Neutrophil (primary cell): ENCODE results near the gene IMPA2.
"Not testable (repeated sequence)": the region's sequence is repeated elsewhere in the genome, so short reads cannot be mapped to it uniquely, and the experiment has no call there.

ENCODE experiments used
- H3K27ac ChIP-seq: fragments of 200-600 bp; sonication (generic); 2 replicates; pipeline ENCODE4 v1.5.1; 2016; ENCODE audit warnings: mild to moderate bottlenecking, moderate library complexity
- H3K27me3 ChIP-seq: fragments of 200-600 bp; sonication (generic); 2 replicates; pipeline ENCODE4 v1.6.0; 2016; ENCODE audit warnings: mild to moderate bottlenecking
- H3K36me3 ChIP-seq: fragments of 200-600 bp; sonication (generic); 2 replicates; pipeline ENCODE4 v1.5.1; 2017
- H3K4me1 ChIP-seq, 2 experiments: fragments of 200-600 bp in 1 of 2; sonication (generic) in 1 of 2; 1 replicate in 1 of 2; 2 replicates in 1 of 2; pipeline versions ENCODE4 v1.5.1 to v1.6.1; 2013 to 2016; ENCODE audit warnings: low read depth in 1 of 2, low read length in 1 of 2, mild to moderate bottlenecking in 1 of 2, moderate library complexity in 1 of 2; ENCODE audit not compliant: control insufficient read depth in 1 of 2, insufficient read depth in 1 of 2
- H3K4me3 ChIP-seq, 2 experiments: fragments of 200-600 bp in 1 of 2; sonication (generic) in 1 of 2; 1 replicate in 1 of 2; 2 replicates in 1 of 2; pipeline ENCODE4 v1.5.1; 2013 to 2016; ENCODE audit warnings: low read depth in 1 of 2, low read length in 1 of 2, mild to moderate bottlenecking in 1 of 2, moderate library complexity in 1 of 2
- H3K9me3 ChIP-seq: fragments of 200-600 bp; sonication (generic); 2 replicates; pipeline ENCODE4 v1.5.1; 2016
- CTCF ChIP-seq: fragments of 200-600 bp; sonication (generic); IDR thresholded peaks from 2 replicates; pipeline ENCODE4 v1.5.1; 2016; ENCODE audit warnings: antibody characterized with exemption

Gene IMPA2

GRCh38 chr18:11956371-11957308 is 24.7 kb upstream of the IMPA2 start:
- Histone ChIP-seq H3K4me1 (no peaks in the 10 kb centered on the region), H3K4me3 (no peak overlapping the region), H3K27me3 (no peaks in the 10 kb centered on the region), H3K27ac (no peak overlapping the region), H3K36me3 (no peaks in the 10 kb centered on the region), H3K9me3 (no peaks in the 10 kb centered on the region)
- TF ChIP-seq CTCF, result no peak

GRCh38 chr18:11957636-11958035 is 23.7 kb upstream of the IMPA2 start:
- no peak overlapping the region for H3K4me3 ChIP-seq
- no peak for TF ChIP-seq CTCF
- H3K27ac ChIP-seq, result no peak overlapping the region
- no peaks in the 10 kb centered on the region for H3K4me1 ChIP-seq
- H3K27me3 ChIP-seq, result no peaks in the 10 kb centered on the region
- H3K36me3 ChIP-seq, result no peaks in the 10 kb centered on the region
- no peaks in the 10 kb centered on the region for H3K9me3 ChIP-seq

GRCh38 chr18:11959651-11960050 is 21.7 kb upstream of the IMPA2 start:
- H3K4me3 ChIP-seq, H3K27ac ChIP-seq, H3K9me3 ChIP-seq, H3K36me3 ChIP-seq, H3K4me1 ChIP-seq, H3K27me3 ChIP-seq: not testable (repeated sequence)

- Histone ChIP-seq H3K4me1 (no peaks in the 10 kb centered on the region), H3K4me3 (no peak overlapping the region), H3K27ac (no peak overlapping the region), H3K36me3 (no peaks in the 10 kb centered on the region), H3K9me3 (no peaks in the 10 kb centered on the region), H3K27me3 (no peaks in the 10 kb centered on the region)
- TF ChIP-seq CTCF, result no peak
Observed at GRCh38 chr18:11960743-11961380, 20.4 kb upstream of the IMPA2 start.

GRCh38 chr18:11962597-11962996 is 18.7 kb upstream of the IMPA2 start:
- no peaks in the 10 kb centered on the region for H3K4me1 ChIP-seq
- H3K4me3 ChIP-seq, result no peak overlapping the region
- H3K27ac ChIP-seq, result no peak overlapping the region
- no peak for TF ChIP-seq CTCF
- H3K9me3 ChIP-seq, result no peaks in the 10 kb centered on the region
- H3K27me3 ChIP-seq, result no peaks in the 10 kb centered on the region
- H3K36me3 ChIP-seq, result no peaks in the 10 kb centered on the region

- H3K27ac ChIP-seq, result no peak overlapping the region
- H3K4me1 ChIP-seq, result no peaks in the 10 kb centered on the region
- no peaks in the 10 kb centered on the region for H3K27me3 ChIP-seq
- TF ChIP-seq CTCF, result no peak
- H3K4me3 ChIP-seq, result no peak overlapping the region
- no peaks in the 10 kb centered on the region for H3K36me3 ChIP-seq
- no peaks in the 10 kb centered on the region for H3K9me3 ChIP-seq
Observed at GRCh38 chr18:11963991-11964484, 17.3 kb upstream of the IMPA2 start.
